Muscle of back (tissue), 11 donors: Measurements from ENCODE around the gene CDH26. TPM values are rescaled to one million over a fixed set of nuclear protein-coding genes. Genes with fewer than 3 reads are reported as not detected.

Experiments used
- DNase-seq, 3 donors: peaks; one replicate each; pipeline versions ENCODE4 v3.0.0 to v3.0.0-alpha.2; 2013
- polyA plus RNA-seq, 10 donors: library from polyadenylated mRNA; unstranded; fragments of 120-200 nt; gene quantifications; one replicate each; pipeline ENCODE4 v1.2.1, GENCODE V29; 2013; ENCODE audit not compliant: insufficient read length in 10 of 10

Gene CDH26
- polyA plus RNA-seq, 10 donors = 0.20 to 1.5 (median 0.77) TPM

- DNase-seq = peak; percentile 69 to 86 (median 78)
These were observed 53.6 kb downstream of the CDH26 start for GRCh38 chr20:60011512-60012507.

GRCh38 chr20:60013296-60014139, 55.3 kb downstream of the CDH26 start:
- DNase-seq = peak in 1 of 3 donors; percentile 33

- no peak for DNase-seq
These were observed 58.2 kb downstream of the CDH26 start for GRCh38 chr20:60016406-60016805.

GRCh38 chr20:60020251-60020650, 62.0 kb downstream of the CDH26 start:
- no peak for DNase-seq

GRCh38 chr20:60021104-60021503, 62.9 kb downstream of the CDH26 start:
- no peak for DNase-seq

- no peak for DNase-seq
These were observed 64.6 kb downstream of the CDH26 start for GRCh38 chr20:60022849-60023248.

GRCh38 chr20:60024245-60024644, 66.0 kb downstream of the CDH26 start:
- DNase-seq = no peak

DNA sequence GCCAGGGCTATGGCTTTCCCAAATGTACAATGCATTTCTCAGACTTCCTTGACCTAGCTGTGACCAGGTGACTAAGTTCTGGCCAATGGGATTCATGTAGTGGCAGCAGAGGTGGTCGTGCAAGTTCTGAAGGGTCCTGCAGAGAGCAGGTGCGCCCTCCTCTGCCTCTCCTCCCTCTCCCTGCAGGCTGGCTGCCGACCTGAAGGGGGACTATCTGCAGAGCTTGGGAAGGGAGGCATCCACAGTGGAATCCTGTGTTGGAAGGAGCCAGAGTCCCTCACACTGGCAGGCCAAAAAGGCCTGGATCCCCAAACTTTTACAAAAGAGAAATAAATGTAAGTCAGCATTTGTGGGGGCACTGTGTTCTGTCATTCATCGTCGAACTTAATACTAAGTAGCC, 66.6 kb downstream of the CDH26 start:
- no peak for DNase-seq

DNA sequence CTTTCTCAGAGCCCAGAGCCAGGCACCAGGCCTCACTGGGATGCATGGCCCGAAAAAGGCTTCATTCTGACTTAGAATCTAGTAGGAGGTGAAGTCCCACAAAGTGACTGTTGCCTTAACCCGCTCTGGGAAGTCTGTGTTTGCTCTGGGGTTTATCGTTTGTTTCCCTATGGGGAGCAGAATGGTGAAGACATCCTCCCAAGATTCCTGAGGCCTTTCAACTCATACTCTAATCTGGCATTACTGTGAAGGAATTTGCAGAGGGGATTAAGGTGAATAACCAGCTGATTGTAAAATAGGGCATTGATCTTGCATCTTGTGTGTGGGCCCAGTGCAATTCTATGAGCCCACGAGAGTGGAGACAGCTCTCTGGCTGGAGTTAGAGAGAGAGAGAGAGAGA, 67.8 kb downstream of the CDH26 start:
- no peak for DNase-seq

DNA sequence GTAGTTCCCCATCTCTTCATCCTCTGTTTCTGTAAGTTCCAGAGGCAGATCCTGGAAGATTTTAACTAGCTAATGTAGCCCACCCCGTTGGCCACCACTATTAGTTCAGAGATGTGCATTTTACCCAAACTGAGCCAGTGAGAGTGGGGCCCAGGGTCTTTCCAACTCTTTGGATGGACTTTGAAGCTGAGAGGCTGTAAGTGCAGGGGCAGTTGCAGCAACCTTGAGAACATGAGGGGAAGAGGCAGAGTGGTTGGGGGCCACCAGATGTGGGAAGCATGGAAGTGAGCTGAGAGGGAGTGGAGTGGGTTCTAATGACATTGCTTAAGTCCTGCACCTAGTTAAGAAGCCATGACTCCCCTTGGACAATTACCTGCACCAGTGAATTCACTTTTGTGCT, 72.2 kb downstream of the CDH26 start:
- no peak for DNase-seq

DNA sequence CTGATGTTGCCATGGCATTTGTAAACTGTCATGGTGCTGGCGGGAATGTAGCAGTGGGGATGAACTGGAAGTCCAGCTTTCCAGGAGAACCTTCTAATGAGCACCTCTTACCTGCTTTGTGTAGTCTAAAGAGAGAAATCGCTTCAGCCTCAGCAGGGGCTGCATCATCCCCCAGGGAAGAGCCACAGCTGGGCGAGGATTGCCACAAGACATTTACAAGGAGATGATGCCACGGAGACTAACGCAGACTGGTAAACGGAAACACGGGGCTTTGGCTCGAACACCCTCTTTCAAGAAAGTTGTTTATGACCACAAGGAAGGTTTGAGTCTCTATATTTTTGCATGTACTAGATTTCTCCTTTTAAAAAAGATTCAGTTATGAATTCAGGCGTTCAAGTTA, 72.9 kb downstream of the CDH26 start:
- DNase-seq = no peak

DNA sequence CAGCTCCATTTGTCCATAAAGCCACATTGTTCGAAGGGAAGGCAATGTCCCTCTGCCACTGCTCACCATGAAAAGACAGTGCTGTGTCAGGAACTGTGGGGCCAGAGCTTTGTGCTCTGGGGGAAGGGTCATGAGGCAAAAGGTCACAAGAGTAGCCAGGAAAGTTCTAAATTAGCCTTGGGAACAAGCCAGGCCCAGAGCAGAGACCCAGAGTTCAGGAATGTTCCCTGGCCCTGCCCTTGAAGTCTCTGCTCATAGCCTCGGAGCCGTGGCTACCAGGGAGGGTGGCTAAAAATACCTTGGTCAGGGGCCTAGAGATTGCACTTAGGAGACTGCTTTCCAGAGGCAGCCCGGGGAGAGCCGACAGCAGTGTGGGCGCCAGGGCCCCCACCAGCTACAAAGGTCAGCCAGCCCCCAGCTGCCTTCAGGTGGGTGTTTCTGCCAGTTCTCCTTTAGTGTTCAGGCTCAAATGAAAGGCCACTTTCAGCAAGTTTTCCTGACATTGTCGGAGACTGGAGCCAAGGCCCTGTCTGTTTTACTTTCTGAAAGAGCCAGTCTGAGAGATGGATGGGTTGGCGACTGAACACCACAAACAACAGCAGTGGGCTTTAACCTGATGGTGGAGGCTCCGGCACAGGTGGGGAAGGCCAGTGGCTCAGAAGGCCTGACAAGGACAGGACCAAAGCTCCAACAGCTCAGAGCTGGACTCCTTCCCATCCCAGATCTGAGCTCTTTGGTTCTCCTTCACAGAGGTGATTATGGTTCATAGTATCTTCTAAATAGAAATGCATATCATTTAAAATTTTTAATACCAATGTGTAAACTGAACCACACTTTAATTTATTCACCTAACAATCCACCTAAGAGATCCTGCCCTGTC, 76.2 kb downstream of the CDH26 start:
- DNase-seq = no peak

GRCh38 chr20:60035486-60035885, 77.3 kb downstream of the CDH26 start:
- no peak for DNase-seq

DNA sequence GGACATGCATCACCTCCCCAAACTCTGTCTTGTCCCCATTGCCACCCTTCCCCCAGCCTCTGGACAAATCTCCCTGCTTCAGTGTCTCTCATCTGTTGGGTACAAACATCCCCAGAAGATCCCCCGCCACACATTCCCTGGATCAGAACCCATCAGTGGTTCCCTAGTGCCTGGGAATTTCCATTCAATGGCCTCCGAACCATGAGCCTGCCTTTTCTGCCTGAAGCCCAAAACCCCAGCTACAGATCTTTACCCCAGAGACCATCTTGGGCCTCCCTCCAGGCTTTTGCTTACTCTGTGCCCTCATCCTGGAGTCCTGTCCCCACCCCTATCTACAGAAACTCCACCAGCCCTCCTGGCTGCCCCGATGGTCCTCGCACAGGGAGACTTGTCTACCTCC, 78.1 kb downstream of the CDH26 start:
- DNase-seq = no peak

GRCh38 chr20:60036746-60037499, 78.7 kb downstream of the CDH26 start:
- DNase-seq = no peak

DNA sequence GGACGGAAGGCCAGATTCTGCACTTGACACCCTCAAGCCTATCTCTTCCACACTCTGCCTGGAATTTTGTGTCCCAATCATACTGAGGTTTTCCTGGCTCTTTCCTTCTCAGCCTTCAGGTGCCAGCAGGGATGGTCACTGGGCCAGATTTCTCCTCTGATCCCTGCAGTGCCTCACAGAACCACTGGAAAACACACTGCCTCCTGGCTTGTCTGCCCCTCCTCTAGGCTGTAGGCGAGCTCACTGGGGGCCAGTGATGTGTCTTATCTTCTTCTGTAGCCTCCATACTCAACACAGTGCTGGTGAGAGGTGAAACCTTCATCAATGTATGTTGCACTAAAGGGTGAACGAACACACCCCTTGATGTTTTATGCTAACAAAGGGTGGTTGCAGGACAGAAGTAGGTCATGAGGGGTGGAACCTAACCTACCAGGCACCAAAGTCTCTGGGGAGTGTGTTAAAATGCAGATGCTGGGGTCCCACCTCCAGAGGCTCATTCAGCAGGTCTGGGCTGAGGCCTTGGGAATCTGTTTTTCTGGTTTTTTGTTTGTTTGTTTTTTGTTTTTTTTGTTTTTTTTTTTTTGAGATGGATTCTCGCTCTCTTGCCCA, 80.3 kb downstream of the CDH26 start:
- DNase-seq = no peak

DNA sequence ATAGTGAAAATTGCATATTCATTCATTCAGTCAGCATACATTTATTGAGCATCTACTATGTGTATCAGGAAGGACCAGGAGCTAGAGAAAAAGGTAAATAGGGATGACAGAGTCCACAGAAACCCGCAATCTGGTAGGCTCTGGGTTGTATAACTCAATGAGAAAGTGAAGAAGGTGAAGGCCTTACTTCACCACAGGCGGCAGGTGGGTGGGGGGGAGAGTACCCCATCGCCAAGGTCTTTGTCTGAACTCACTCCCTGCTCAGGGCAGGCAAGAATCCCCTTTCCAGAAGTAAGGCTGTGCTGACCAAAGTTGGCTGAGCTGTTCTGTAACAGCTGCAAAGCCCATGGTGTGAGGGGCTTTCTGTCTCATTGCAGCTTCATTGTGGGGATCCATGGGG, 81.3 kb downstream of the CDH26 start:
- DNase-seq = no peak

DNA sequence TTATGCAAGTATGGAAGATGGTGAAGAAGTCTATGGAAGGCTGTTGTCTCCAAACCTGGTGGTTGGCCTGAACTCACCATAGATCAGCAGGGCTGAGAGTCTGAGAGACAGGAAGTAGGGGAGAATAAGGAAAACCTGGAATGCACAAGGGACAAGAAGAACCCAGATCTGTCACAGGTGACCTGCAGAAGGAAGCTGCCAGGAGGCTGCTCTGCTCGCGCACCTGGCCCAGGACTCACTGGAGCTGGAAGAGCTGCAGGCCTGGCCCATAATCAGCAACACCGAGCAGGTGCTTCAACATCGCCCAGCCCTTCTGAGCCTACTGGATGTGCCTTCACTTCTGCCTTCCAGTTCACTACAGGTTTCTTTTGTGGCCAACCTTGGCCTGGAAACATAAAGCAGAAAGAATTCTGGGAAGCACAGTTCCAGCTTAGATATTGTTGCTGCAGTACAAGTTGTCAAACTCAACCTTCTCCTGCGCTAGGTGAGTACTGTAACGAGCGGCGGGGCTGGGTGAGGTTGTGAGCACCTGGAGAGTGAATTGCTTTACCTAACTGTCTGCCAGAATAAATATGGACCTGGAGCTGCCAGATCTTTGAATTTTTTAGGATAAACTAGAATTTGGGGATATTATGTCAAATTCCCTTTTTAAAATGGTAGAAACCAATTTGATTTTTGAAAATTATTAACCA, 82.4 kb downstream of the CDH26 start:
- DNase-seq = no peak

DNA sequence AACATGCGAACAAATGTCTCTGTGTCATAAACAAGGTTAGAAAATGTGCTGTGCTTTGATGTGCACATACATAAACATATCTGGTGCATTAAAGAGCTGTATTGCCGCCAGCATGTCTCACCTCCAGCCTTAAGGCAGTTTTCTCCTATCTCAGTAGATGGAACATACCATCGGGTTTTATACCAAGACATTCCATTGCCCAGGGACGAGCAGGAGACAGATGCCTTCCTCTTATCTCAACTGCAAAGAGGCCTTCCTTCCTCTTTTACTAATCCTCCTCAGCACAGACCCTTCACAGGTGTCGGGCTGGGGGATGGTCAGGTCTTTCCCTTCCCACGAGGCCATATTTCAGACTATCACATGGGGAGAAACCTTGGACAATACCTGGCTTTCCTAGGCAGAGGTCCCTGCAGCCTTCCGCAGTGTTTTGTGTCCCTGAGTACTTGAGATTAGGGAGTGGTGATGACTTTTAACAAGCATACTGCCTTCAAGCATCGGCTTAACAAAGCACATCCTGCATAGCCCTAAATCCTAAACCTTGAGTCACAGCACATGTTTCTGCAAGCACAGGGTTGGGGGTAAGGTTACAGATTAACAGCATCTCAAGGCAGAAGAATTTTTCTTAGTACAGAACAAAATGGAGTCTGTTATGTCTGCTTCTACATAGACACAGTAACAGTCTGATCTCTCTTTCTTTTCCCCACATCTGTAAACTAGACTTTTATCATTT, 83.4 kb downstream of the CDH26 start:
- peak in 1 of 3 donors; percentile 74 for DNase-seq
